ENCODE measurements around the gene MPRIP.

DNA sequence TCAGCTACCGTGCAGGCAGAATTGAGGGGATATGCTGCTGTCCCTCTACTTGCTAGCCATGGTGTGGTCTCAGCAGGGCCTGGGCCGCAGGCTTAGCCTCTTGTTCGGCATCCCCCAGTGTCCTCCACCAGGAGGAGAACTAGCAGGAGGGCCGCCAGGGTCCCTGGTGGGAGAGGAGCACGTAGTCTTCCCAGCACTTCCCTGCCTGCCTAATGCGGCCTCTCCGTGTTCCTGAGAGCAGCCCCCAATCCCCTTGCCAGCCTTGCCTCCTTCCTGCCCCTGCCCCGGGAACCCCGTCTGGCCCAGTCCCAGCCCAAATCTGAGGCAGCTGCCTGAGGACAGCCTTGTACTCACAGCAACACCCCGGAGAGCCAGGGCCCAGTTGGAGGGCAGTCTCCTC, 125.7 kb downstream of the MPRIP start:
- TF ChIP-seq, protein P1, sequence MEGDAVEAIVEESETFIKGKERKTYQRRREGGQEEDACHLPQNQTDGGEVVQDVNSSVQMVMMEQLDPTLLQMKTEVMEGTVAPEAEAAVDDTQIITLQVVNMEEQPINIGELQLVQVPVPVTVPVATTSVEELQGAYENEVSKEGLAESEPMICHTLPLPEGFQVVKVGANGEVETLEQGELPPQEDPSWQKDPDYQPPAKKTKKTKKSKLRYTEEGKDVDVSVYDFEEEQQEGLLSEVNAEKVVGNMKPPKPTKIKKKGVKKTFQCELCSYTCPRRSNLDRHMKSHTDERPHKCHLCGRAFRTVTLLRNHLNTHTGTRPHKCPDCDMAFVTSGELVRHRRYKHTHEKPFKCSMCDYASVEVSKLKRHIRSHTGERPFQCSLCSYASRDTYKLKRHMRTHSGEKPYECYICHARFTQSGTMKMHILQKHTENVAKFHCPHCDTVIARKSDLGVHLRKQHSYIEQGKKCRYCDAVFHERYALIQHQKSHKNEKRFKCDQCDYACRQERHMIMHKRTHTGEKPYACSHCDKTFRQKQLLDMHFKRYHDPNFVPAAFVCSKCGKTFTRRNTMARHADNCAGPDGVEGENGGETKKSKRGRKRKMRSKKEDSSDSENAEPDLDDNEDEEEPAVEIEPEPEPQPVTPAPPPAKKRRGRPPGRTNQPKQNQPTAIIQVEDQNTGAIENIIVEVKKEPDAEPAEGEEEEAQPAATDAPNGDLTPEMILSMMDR (optimal IDR thresholded peaks at IDR 0.05 in 1 of 3, IDR thresholded peaks at IDR 0.05 in 1 of 3, conservative IDR thresholded peaks at IDR 0.05 in 1 of 3; ENCODE audit: extremely low read depth in 1 of 3, insufficient read depth in 2 of 3, low read length in 3 of 3): no peak
- no peak for TF ChIP-seq EZH2 (IDR thresholded peaks at IDR 0.05; ENCODE audit: low read length)
